Omental fat pad (tissue), 4 donors: ENCODE results near the gene FCRL4. TPM values are rescaled to one million over a fixed set of nuclear protein-coding genes. Genes with fewer than 3 reads are reported as not detected.

Experiments used
- ATAC-seq: fragments of 150-250 bp; one replicate; pipeline ENCODE4 v1.9.1; 2016; ENCODE audit warnings: mild to moderate bottlenecking, moderate library complexity; ENCODE audit not compliant: low FRiP score
- DNase-seq: peaks from one replicate; pipeline ENCODE4 v3.0.0-alpha.2; 2019; ENCODE audit warnings: low spot score
- CTCF ChIP-seq, 3 donors: fragments of 450-650 bp; IDR thresholded peaks; one replicate each; pipeline ENCODE4 v1.5.1; 2016 to 2017; ENCODE audit warnings: antibody characterized with exemption in 3 of 3, mild to moderate bottlenecking in 3 of 3, moderate library complexity in 2 of 3
- total RNA-seq, 4 donors: library from RNA; depleted of rRNA; stranded (reverse); fragments of >200 nt; gene quantifications; one replicate each; pipeline ENCODE4 v1.1.0, GENCODE V29; 2016

Gene FCRL4
- total RNA-seq, result not detected

DNA sequence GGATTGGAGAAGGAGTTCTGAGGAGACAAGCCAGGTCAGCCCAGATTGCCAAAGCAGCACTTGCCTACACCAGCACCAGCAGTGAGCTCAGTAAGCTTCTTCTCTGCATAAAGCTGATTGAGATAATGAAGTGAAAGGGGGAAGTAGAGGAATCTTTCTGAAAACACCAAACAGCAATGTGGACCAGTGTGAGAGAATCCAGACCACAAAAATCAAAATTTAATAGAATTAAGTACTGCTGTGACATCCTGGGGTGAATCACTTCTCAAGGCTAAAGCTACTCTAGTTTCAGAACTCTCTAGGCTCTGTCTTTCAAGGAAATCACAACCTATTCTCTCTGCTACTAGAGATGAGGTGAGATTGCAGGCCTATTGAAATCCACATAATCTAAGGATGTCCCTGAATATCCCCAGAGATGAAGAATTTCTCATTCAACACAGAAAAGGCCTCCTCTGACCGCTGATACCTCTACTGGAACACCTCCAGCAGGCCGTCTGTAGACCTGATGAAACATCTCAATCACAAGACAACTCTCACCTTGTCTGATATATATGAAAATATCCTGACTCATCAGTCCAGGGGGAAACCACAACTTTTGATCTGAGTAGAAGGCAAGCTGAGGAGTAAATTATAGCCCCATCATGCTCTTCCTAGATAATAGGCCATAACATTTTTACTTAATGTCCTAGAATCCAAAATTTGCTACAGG is at the start of gene FCRL4:
FCRL4 (minus strand) TSS at position 127 of the 709 bp plus-strand sequence. CDS start 141 bp downstream, outside the sequence.
- no peak for TF ChIP-seq CTCF (IDR thresholded peaks at IDR 0.05)
- DNase-seq, result no peak
- ATAC-seq, result no peak

DNA sequence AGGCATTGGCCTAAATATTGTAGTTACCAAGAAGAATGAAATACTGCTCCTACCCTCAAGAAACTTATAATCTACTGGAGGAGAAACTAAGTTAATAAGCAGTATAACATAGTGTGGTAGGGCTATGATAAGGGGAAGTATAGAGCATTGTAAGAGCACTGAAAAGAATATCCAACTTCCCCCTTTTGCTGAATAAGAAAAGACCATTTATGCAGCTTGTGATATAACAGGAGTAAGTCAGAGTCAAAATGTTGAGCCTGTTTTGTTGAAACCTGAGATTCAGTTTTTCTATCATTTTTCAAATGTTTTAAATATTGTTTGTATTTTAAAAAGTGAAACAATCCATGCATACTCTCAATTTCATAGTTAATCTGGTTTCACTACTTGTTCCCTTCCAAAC is 48.3 kb upstream of the FCRL4 start:
- DNase-seq (no peak), ATAC-seq (no peak)
- TF ChIP-seq CTCF (IDR thresholded peaks at IDR 0.05), result no peak

DNA sequence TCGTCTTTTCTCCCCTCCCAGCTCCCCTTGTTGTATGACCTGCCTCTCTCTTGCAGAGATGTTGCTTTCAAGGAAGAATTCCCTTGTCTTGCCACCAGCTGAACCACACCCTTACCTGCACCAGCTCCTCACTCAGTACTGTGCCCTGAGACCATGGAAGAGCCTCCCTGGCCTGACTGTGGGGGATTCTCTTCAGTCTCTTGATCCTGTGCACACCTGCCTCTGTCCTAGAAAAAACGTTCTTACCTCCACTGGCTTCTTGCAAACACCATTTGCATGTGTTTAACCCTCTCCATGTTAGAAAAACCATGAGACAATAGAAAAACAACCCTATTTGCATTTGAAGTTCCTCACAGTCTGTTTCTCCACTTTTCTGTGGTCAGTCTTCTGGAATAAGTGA is 43.3 kb upstream of the FCRL4 start:
- DNase-seq (no peak), ATAC-seq (no peak)
- no peak for TF ChIP-seq CTCF (IDR thresholded peaks at IDR 0.05)

DNA sequence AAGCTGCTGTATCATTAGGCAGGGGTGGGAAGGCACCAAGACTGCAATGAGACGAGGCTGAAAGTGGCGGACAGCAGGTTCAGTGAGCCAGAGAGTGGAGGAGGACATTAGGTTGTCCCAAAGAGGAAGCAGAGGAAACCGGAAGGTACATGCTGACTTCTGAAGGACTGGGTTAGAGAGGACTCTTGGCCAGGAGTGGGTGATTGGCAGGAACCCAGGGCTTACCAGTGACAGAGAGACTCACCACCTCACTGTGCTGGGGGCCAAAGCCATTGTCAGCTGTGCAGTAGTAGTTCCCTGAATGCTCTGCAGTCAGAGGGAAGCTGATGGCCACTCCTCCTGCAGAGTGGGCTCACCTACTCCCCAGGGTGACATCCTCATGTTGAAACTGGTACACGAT is 41.9 kb upstream of the FCRL4 start:
- no peak for TF ChIP-seq CTCF (IDR thresholded peaks at IDR 0.05)
- DNase-seq, result no peak
- no peak for ATAC-seq

GRCh38 chr1:157628773-157629172 is 30.9 kb upstream of the FCRL4 start:
- no peak for TF ChIP-seq CTCF (IDR thresholded peaks at IDR 0.05)
- no peak for DNase-seq
- no peak for ATAC-seq

- no peak for TF ChIP-seq CTCF (IDR thresholded peaks at IDR 0.05)
- ATAC-seq (no peak), DNase-seq (no peak)
These were observed 28.2 kb upstream of the FCRL4 start for GRCh38 chr1:157626099-157626498.

DNA sequence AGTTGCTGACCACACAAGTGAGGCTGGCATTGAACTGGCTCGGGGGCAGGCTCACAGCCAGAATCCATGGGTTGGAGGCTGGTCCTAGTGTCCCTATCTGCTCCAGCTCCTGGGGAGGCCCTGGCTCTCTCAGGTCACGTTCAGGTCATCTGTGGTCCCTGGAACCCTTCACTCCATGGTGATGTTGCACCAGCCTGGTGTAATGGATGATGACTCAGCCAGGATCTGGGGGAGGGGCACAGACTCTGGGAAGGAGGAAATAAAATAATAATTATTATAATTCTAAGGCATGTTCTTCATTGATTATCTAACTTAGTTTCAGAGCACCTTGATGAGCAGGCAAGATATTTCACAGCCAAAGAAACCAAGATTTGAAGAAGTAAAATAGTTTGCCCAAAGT is 26.6 kb upstream of the FCRL4 start:
- no peak for ATAC-seq
- DNase-seq, result no peak
- no peak for TF ChIP-seq CTCF (IDR thresholded peaks at IDR 0.05)
